GM23248 (cell line): ENCODE results near the gene WASF2. TPM values are rescaled to one million over a fixed set of nuclear protein-coding genes. Genes with fewer than 3 reads are reported as not detected.
A peak's percentile ranks its signal among the peaks of the same experiment; 100 is the strongest.

ENCODE experiments used
- DNase-seq: peaks from one replicate; pipeline ENCODE4 v3.0.0-alpha.2; 2015
- H2AFZ ChIP-seq: fragments of 200-600 bp; sonication (generic); 2 replicates; pipeline ENCODE4 v1.6.1; 2016; ENCODE audit warnings: antibody characterized with exemption
- H3F3A ChIP-seq: fragments of 200-600 bp; sonication (generic); 2 replicates; pipeline ENCODE4 v1.6.1; 2016; ENCODE audit warnings: mild to moderate bottlenecking, antibody characterized with exemption, mixed run types; ENCODE audit not compliant: insufficient read depth
- H3K27ac ChIP-seq: fragments of 200-600 bp; sonication (generic); 2 replicates; pipeline ENCODE4 v1.5.1; 2016; ENCODE audit warnings: mild to moderate bottlenecking
- H3K27me3 ChIP-seq: fragments of 200-600 bp; sonication (generic); replicated peaks from 2 replicates; pipeline ENCODE4 v1.6.1; 2016; ENCODE audit warnings: mild to moderate bottlenecking; ENCODE audit not compliant: insufficient read depth
- H3K36me3 ChIP-seq: fragments of 200-600 bp; sonication (generic); 2 replicates; pipeline ENCODE4 v1.6.1; 2016; ENCODE audit warnings: low read depth, mild to moderate bottlenecking
- H3K4me1 ChIP-seq: fragments of 200-600 bp; sonication (generic); 2 replicates; pipeline ENCODE4 v1.6.1; 2016; ENCODE audit warnings: mild to moderate bottlenecking; ENCODE audit not compliant: insufficient read depth
- H3K4me2 ChIP-seq: fragments of 200-600 bp; sonication (generic); one replicate; pipeline ENCODE4 v1.6.1; 2016; ENCODE audit warnings: mild to moderate bottlenecking; ENCODE audit not compliant: unreplicated experiment
- H3K4me3 ChIP-seq: fragments of 200-600 bp; sonication (generic); 2 replicates; pipeline ENCODE4 v1.5.1; 2016; ENCODE audit warnings: mild to moderate bottlenecking
- H3K79me2 ChIP-seq: fragments of 200-600 bp; sonication (generic); 2 replicates; pipeline ENCODE4 v1.6.1; 2016; ENCODE audit warnings: mild to moderate bottlenecking; ENCODE audit not compliant: insufficient read depth
- H3K9ac ChIP-seq: fragments of 200-600 bp; sonication (generic); 2 replicates; pipeline ENCODE4 v1.6.1; 2016; ENCODE audit warnings: mild to moderate bottlenecking
- H3K9me2 ChIP-seq: fragments of 200-600 bp; sonication (generic); 2 replicates; pipeline ENCODE4 v1.6.1; 2016; ENCODE audit warnings: mixed run types, mild to moderate bottlenecking, moderate library complexity; ENCODE audit not compliant: insufficient read depth
- H3K9me3 ChIP-seq: fragments of 200-600 bp; sonication (generic); one replicate; pipeline ENCODE4 v1.6.1; 2017; ENCODE audit warnings: low read depth
- H4K20me1 ChIP-seq: fragments of 200-600 bp; sonication (generic); 2 replicates; pipeline ENCODE4 v1.6.0; 2016; ENCODE audit not compliant: insufficient read depth
- EZH2 ChIP-seq: fragments of 200-600 bp; sonication (generic); IDR thresholded peaks from 2 replicates; pipeline ENCODE4 v1.6.1; 2018; ENCODE audit warnings: antibody characterized with exemption, mild to moderate bottlenecking; ENCODE audit not compliant: insufficient read depth, poor library complexity, severe bottlenecking
- EZH2phosphoT487 ChIP-seq: fragments of 200-600 bp; sonication (generic); IDR thresholded peaks from 2 replicates; pipeline ENCODE4 v1.6.1; 2018; ENCODE audit warnings: antibody characterized with exemption, moderate library complexity, mild to moderate bottlenecking, low read depth; ENCODE audit not compliant: insufficient read depth
- WGBS, 2 experiments: methylation state at CpG; one replicate each; pipeline ENCODE4 v1.1.6; 2015 to 2017; ENCODE audit warnings: low lambda C conversion rate in 2 of 2, low coverage in 1 of 2; ENCODE audit errors: missing lambda C conversion rate in 2 of 2; 5-methylcytosine and 5-hydroxymethylcytosine counted together
- in situ Hi-C: fragments of 300-500 bp; cut with MboI; formaldehyde crosslinking; loops from 2 replicates; pipeline ENCODE4 v1.15.0; 2020
- polyA plus RNA-seq: library from polyadenylated mRNA; unstranded; fragments of >200 nt; fragmentation: Nextera tagmentation; extraction: Ambion mirVana; gene quantifications from 2 replicates; pipeline ENCODE4 v1.2.1, GENCODE V29; 2016
- total RNA-seq: library from RNA; depleted of rRNA; stranded (reverse); fragments of >200 nt; shearing (Covaris generic); gene quantifications from 2 replicates; pipeline ENCODE4 v1.2.3, GENCODE V29; 2014

WASF2 gene
- total and polyA plus RNA-seq, 2 experiments from 2014 or later = 19.3 to 118 TPM

DNA sequence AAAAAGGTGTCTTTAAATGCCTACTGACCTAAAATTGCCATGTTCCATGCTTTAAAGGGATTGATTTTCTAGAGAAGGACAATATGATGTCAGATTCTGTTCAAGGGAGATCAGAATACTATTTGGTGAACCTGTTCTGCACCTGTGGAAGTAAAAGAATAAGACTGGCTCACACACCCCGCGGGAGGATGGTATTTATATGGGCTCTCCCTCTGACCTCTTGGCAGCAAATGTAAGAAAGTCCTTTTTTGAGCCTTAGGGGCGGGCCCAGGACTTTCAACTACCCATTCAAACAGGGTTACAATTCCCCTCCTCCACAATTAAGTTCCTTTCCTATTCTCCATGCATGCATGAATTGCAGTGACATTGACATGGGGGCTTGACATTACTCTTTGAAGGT lies 42.1 kb downstream of the WASF2 start:
- in situ Hi-C loops = no loop called here
- DNase-seq = no peak
- Histone ChIP-seq H3K9ac (no peak overlapping the region), H3K9me3 (no peaks in the 10 kb centered on the region), H3K4me3 (no peak overlapping the region), H3K79me2 (peaks cover 100% of the 10 kb centered on the region), H3F3A (no peaks in the 10 kb centered on the region; the same call in 1 of the 2 replicates), H3K4me2 (no peak overlapping the region), H3K27me3 (no peaks in the 10 kb centered on the region), H3K27ac (no peak overlapping the region), H3K4me1 (peaks cover 8% of the 10 kb centered on the region; the same call in 1 of the 2 replicates), H3K36me3 (peaks cover 7% of the 10 kb centered on the region; the same call in 1 of the 2 replicates), H3K9me2 (no peaks in the 10 kb centered on the region), H4K20me1 (peaks cover 10% of the 10 kb centered on the region; the same call in 1 of the 2 replicates), H2AFZ (no peak overlapping the region)
- no peak for TF ChIP-seq EZH2
- TF ChIP-seq EZH2phosphoT487 = no peak
- 89 to 97% methylated on average over 3 of the region's 3 CpGs for WGBS, 2 experiments

DNA sequence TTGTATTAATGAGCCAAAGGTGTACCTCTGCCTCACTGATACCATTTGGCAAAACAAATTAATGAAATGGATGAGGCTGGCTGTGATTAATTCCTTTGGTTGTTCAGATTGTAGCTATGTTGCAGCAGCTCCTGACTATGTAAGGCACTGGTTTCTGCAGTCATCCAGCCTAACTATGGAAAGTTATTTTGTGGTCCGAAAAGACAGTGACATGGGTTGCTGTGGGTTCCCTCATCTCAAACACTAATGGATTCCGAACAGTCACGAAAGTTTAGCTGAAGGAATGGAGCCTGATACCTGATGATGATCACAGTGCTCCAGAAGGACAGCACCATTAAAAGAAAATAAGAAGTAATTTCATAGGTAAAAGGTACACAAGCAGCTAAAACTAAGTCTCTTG lies 42.6 kb downstream of the WASF2 start:
- 98 to 100% methylated on average over 3 of the region's 3 CpGs for WGBS, 2 experiments
- Histone ChIP-seq H3K9me2 (no peaks in the 10 kb centered on the region), H3K4me3 (no peak overlapping the region), H3K9me3 (no peaks in the 10 kb centered on the region), H3K9ac (no peak overlapping the region), H3K4me2 (no peak overlapping the region), H3K27me3 (no peaks in the 10 kb centered on the region), H3K79me2 (peaks cover 100% of the 10 kb centered on the region), H3K36me3 (peaks cover 7% of the 10 kb centered on the region; the same call in 1 of the 2 replicates), H3F3A (no peaks in the 10 kb centered on the region; the same call in 1 of the 2 replicates), H3K4me1 (peaks cover 8% of the 10 kb centered on the region; the same call in 1 of the 2 replicates), H4K20me1 (peaks cover 10% of the 10 kb centered on the region; the same call in 1 of the 2 replicates), H3K27ac (no peak overlapping the region), H2AFZ (no peak overlapping the region)
- TF ChIP-seq EZH2 = no peak
- TF ChIP-seq EZH2phosphoT487 = no peak
- in situ Hi-C loops = no loop called here
- no peak for DNase-seq

DNA sequence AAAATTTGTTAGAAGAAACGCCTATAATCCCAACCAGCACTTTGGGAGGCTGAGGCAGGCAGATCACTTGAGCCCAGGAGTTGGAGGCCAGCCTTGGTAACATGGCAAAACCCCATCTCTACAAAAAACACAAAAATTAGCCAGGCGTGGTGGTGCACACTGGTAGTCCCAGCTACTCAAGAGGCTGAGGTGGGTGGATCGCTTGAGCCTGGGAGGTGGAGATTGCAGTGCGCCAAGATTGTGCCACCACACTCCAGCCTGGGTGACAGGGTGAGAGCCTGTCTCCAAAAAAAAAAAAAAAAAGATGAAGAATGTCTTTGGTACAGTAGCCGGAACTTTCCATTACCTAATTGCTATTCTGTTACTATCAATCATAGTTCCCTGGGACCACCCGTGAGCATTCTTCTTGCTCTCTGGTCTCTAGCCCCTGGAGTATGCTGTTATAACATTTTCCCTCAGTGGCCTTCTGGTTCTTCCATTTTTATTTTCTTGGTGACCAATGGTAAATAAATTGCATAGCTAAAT lies 43.4 kb downstream of the WASF2 start:
- H3K9me3 ChIP-seq = no peaks in the 10 kb centered on the region
- H3K27me3 ChIP-seq = no peaks in the 10 kb centered on the region
- H3K79me2 ChIP-seq = peaks cover 100% of the 10 kb centered on the region
- no peak for TF ChIP-seq EZH2
- TF ChIP-seq EZH2phosphoT487 = no peak
- no peaks in the 10 kb centered on the region for H3K9me2 ChIP-seq
- in situ Hi-C loops = no loop called here
- H3K27ac ChIP-seq = no peak overlapping the region
- peaks cover 8% of the 10 kb centered on the region; the same call in 1 of the 2 replicates for H3K4me1 ChIP-seq
- peaks cover 7% of the 10 kb centered on the region; the same call in 1 of the 2 replicates for H3K36me3 ChIP-seq
- 85 to 86% methylated on average over 6 of the region's 6 CpGs for whole genome bisulfite sequencing, 2 experiments
- DNase-seq = no peak
- no peak overlapping the region for H3K4me3 ChIP-seq
- H3F3A ChIP-seq = no peaks in the 10 kb centered on the region; the same call in 1 of the 2 replicates
- H4K20me1 ChIP-seq = peaks cover 10% of the 10 kb centered on the region; the same call in 1 of the 2 replicates
- no peak overlapping the region for H3K9ac ChIP-seq
- no peak overlapping the region for H2AFZ ChIP-seq
- H3K4me2 ChIP-seq = no peak overlapping the region

DNA sequence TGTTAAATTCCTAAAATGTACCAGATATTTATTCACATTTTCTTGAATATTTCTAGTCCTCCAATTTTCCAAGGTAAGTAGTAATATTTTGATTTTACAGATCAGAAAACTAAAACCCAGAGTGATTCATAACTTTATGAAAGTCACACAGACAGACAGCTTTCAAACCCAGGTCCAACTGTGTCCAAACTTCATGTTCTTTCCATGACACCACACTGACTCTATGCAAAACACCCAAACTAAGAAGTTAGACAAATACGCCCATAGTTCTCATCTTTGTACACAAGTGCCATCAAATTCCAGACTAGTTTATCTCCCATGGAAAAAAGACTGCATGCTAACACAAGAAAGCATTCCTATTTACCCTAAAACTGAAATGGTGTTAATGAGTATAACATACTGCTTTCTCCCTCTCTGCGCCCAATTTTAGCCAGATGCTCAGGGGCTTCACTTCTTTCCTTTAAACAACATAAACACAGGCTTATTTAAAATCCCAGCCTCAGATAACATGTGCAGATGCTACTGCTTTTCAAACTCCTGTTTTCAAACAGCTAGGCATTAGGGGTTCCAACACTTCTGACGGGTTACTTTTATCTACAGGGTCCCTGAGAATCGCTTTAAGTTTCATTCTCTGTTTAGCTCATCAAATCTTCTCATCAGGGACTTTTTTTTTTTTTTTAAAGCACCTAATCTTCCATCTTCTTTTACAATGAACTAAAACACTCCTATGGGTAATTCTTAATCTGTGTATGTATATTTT lies 44.6 kb downstream of the WASF2 start:
- Histone ChIP-seq H4K20me1 (peaks cover 10% of the 10 kb centered on the region; the same call in 1 of the 2 replicates), H3F3A (no peaks in the 10 kb centered on the region; the same call in 1 of the 2 replicates), H2AFZ (no peak overlapping the region), H3K27me3 (no peaks in the 10 kb centered on the region), H3K9ac (no peak overlapping the region), H3K27ac (peak overlapping the region; percentile 20; the same call in 1 of the 2 replicates), H3K79me2 (peaks cover 100% of the 10 kb centered on the region), H3K36me3 (peaks cover 7% of the 10 kb centered on the region; the same call in 1 of the 2 replicates), H3K9me3 (no peaks in the 10 kb centered on the region), H3K4me2 (no peak overlapping the region), H3K4me3 (no peak overlapping the region), H3K4me1 (peaks cover 8% of the 10 kb centered on the region; the same call in 1 of the 2 replicates), H3K9me2 (no peaks in the 10 kb centered on the region)
- in situ Hi-C loops = no loop called here
- 82 to 83% methylated on average over 4 of the region's 4 CpGs for WGBS, 2 experiments
- TF ChIP-seq EZH2phosphoT487 = no peak
- TF ChIP-seq EZH2 = no peak
- peak; percentile 38 for DNase-seq
